Upper lobe of right lung (tissue), 1 donor: ENCODE results near the gene ATP6V0A4. TPM values are rescaled to one million over a fixed set of nuclear protein-coding genes. Genes with fewer than 3 reads are reported as not detected.
"Not testable (repeated sequence)": the region's sequence is repeated elsewhere in the genome, so short reads cannot be mapped to it uniquely, and the experiment has no call there.

Experiments used
- ATAC-seq: fragments of 200-7000 bp; cut with Tn5 transposase; one replicate; pipeline ENCODE4 v1.9.1; 2020; ENCODE audit warnings: mild to moderate bottlenecking, moderate library complexity
- DNase-seq: peaks from one replicate; pipeline ENCODE4 v3.0.0-alpha.2; 2020
- H3K27ac ChIP-seq: fragments of 200-600 bp; one replicate; pipeline ENCODE4 v1.8.0; 2022
- H3K27me3 ChIP-seq: fragments of 200-600 bp; one replicate; pipeline ENCODE4 v1.8.0; 2022; ENCODE audit warnings: mild to moderate bottlenecking
- H3K36me3 ChIP-seq: fragments of 200-600 bp; one replicate; pipeline ENCODE4 v1.8.0; 2022
- H3K4me1 ChIP-seq: fragments of 200-600 bp; one replicate; pipeline ENCODE4 v1.8.0; 2022
- H3K4me3 ChIP-seq: fragments of 200-600 bp; one replicate; pipeline ENCODE4 v1.8.0; 2022; ENCODE audit warnings: mild to moderate bottlenecking
- H3K9me3 ChIP-seq: fragments of 200-600 bp; one replicate; pipeline ENCODE4 v1.8.0; 2022
- intact Hi-C: fragments of 100-400 bp; cut with DNase I; formaldehyde crosslinking; loops from one replicate; pipeline ENCODE4 v1.11.0; 2022
- total RNA-seq: library from RNA; stranded (reverse); fragmentation: NEBNext Ultra II Directional; extraction: Animal tissue kit (Norgen Biotek cat#: 25700); gene quantifications from one replicate; pipeline ENCODE4 v1.2.1, GENCODE V29; 2021
- TF ChIP-seq, protein P1 (sequence below): fragments of 200-600 bp; IDR thresholded peaks from one replicate; pipeline ENCODE4 v1.8.0; 2022; ENCODE audit warnings: antibody characterized with exemption
- donor health status: DM: no; HTN: yes; CAD: no; lungs with severe emphysema.

Gene ATP6V0A4
- total RNA-seq, 1 donor from 2014 or later = 2.4 TPM

- no peak for DNase-seq
- Histone ChIP-seq H3K27ac (no peak overlapping the region), H3K36me3 (no peaks in the 10 kb centered on the region), H3K4me3 (no peak overlapping the region), H3K9me3 (no peaks in the 10 kb centered on the region), H3K27me3 (no peaks in the 10 kb centered on the region), H3K4me1 (no peaks in the 10 kb centered on the region)
- intact Hi-C loops = loop anchor here (5.0 kb wide), 1 partner anchor 583 kb away; no protein-coding TSS in a partner anchor
- TF ChIP-seq, protein P1, sequence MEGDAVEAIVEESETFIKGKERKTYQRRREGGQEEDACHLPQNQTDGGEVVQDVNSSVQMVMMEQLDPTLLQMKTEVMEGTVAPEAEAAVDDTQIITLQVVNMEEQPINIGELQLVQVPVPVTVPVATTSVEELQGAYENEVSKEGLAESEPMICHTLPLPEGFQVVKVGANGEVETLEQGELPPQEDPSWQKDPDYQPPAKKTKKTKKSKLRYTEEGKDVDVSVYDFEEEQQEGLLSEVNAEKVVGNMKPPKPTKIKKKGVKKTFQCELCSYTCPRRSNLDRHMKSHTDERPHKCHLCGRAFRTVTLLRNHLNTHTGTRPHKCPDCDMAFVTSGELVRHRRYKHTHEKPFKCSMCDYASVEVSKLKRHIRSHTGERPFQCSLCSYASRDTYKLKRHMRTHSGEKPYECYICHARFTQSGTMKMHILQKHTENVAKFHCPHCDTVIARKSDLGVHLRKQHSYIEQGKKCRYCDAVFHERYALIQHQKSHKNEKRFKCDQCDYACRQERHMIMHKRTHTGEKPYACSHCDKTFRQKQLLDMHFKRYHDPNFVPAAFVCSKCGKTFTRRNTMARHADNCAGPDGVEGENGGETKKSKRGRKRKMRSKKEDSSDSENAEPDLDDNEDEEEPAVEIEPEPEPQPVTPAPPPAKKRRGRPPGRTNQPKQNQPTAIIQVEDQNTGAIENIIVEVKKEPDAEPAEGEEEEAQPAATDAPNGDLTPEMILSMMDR = no peak
- ATAC-seq = no peak
These were observed 58.1 kb downstream of the ATP6V0A4 start for GRCh38 chr7:138739859-138740258.

- peak; percentile 97 for ATAC-seq
- no peaks in the 10 kb centered on the region for H3K36me3 ChIP-seq
- intact Hi-C loops = no loop called here
These were observed 59.3 kb downstream of the ATP6V0A4 start for GRCh38 chr7:138738551-138739335.

GRCh38 chr7:138738114-138738513, 59.9 kb downstream of the ATP6V0A4 start:
- Histone ChIP-seq H3K27ac (no peak overlapping the region), H3K4me3 (no peak overlapping the region), H3K4me1 (no peaks in the 10 kb centered on the region), H3K36me3 (no peaks in the 10 kb centered on the region), H3K9me3 (no peaks in the 10 kb centered on the region), H3K27me3 (no peaks in the 10 kb centered on the region)
- DNase-seq = no peak
- no peak for ATAC-seq
- TF ChIP-seq, protein P1 = no peak
- intact Hi-C loops = no loop called here

More at GRCh38 chr7:138738551-138739335, 59.3 kb downstream of the ATP6V0A4 start:
- Histone ChIP-seq H3K4me3 (no peak overlapping the region), H3K9me3 (no peaks in the 10 kb centered on the region), H3K4me1 (no peaks in the 10 kb centered on the region), H3K27ac (no peak overlapping the region), H3K27me3 (no peaks in the 10 kb centered on the region)
- DNase-seq = peak; percentile 89
- TF ChIP-seq, protein P1 = peak; percentile 91

DNA sequence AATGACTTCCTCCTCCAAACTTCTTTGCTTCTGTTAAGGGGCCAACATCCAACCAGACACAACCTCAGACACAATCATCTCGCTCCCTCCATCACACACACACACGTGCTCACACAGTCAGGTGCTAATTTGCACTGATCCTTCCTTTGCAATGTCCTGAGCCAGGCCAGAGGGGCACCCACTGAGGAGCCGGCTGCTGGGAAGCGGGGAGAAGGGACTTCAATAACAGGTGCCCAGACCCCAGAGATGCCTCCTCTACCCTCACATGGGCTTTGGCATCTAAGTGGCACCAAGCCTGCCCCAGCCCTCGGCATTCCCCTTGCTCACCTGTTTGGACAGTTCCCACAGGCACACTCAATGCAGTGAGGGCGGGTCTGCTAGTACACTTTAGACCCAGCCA, 62.6 kb downstream of the ATP6V0A4 start:
- Histone ChIP-seq H3K27ac (no peak overlapping the region), H3K4me1 (no peaks in the 10 kb centered on the region), H3K27me3 (no peaks in the 10 kb centered on the region), H3K4me3 (no peak overlapping the region), H3K9me3 (no peaks in the 10 kb centered on the region), H3K36me3 (no peaks in the 10 kb centered on the region)
- intact Hi-C loops = no loop called here
- DNase-seq (no peak), ATAC-seq (no peak)
- TF ChIP-seq, protein P1 = no peak

- DNase-seq, H3K27ac ChIP-seq, ATAC-seq, H3K4me3 ChIP-seq, intact Hi-C loops, H3K27me3 ChIP-seq, H3K36me3 ChIP-seq, H3K4me1 ChIP-seq, H3K9me3 ChIP-seq: not testable (repeated sequence)
These were observed 66.3 kb downstream of the ATP6V0A4 start for GRCh38 chr7:138731733-138732132.

DNA sequence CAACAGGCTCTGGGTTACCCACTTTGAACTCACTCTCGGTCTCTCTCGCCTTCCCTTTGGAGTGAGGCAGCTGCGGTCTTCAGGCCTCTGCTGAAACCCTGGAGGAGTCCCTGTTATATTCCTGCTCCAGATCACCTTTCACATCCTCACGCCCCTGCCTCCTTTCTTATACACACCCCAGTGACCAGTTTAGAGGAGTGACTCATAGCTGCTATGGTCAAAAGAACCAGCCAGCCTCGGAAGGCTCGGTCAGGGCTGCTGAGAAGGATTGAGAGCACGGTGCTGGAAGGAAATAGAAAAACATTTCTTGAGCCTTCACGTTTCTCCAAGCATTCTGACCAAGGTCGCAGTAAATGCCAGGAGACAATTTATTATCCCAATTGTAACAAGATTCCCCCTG, 68.6 kb downstream of the ATP6V0A4 start:
- no peak for DNase-seq
- ATAC-seq = no peak
- Histone ChIP-seq H3K36me3 (no peaks in the 10 kb centered on the region), H3K4me1 (no peaks in the 10 kb centered on the region), H3K4me3 (no peak overlapping the region), H3K27me3 (no peaks in the 10 kb centered on the region), H3K9me3 (no peaks in the 10 kb centered on the region), H3K27ac (no peak overlapping the region)
- intact Hi-C loops = no loop called here
- TF ChIP-seq, protein P1 = no peak
